ENCODE measurements around the gene SLC35C1.
"Not testable (repeated sequence)": the region's sequence is repeated elsewhere in the genome, so short reads cannot be mapped to it uniquely, and the experiment has no call there.

Gene SLC35C1

DNA sequence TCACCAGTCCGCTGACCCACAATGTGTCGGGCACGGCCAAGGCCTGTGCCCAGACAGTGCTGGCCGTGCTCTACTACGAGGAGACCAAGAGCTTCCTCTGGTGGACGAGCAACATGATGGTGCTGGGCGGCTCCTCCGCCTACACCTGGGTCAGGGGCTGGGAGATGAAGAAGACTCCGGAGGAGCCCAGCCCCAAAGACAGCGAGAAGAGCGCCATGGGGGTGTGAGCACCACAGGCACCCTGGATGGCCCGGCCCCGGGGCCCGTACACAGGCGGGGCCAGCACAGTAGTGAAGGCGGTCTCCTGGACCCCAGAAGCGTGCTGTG is 6.1 kb downstream of the SLC35C1 start:
- no peak for DNase-seq (ENCODE audit: low spot score)

GRCh38 chr11:45811571-45812290 is 6.8 kb downstream of the SLC35C1 start:
- DNase-seq (ENCODE audit: low spot score) = no peak

DNA sequence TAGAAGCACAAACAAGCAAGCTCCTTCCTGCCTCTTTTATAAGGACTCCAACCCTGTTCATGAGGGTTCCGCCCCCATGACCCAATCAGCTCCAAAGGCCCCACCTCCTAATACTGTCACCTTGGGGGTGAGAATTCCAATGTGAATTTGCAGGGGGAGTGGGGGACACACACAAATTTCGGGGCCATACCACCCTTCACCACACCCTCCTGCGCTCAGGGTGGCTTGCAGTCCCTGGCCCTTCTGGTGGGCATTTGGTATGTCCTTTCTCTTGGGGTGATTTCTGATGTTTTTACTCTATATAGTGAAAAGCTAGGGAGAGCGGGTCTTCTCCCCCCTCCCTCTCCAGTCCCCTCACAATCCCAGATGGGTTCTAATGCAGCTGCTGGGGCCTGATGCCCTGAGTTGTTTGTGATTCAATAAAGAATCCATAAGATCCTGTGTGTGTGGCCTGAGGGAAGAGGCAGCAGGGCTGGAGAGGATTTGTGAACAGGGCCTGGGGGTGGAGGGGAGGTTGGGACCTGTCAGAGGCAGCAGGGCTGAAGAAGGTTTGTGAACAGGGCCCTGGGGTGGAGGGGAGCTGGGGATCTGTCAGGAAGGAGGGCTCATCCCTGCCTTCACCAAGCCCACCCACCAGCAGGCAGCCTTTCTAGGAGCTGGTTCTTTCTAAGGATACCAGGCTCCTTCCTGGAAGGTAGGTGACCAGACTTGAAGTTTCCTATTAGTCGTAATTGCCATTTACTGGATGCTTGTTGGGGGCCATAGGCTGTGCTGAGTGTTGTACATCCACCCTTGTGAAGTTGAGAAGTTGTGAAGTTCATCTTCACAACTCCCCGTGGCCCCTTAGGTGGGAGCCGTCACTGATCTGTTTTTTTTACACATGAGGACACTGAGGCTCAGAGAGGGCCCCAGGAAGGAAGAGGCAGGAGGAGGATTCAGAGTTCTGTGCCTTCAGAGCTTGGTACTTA is 7.9 kb downstream of the SLC35C1 start:
- no peak for DNase-seq (ENCODE audit: low spot score)

GRCh38 chr11:45815747-45816146 is 10.8 kb downstream of the SLC35C1 start:
- peak; percentile 53 for DNase-seq (ENCODE audit: low spot score)

DNA sequence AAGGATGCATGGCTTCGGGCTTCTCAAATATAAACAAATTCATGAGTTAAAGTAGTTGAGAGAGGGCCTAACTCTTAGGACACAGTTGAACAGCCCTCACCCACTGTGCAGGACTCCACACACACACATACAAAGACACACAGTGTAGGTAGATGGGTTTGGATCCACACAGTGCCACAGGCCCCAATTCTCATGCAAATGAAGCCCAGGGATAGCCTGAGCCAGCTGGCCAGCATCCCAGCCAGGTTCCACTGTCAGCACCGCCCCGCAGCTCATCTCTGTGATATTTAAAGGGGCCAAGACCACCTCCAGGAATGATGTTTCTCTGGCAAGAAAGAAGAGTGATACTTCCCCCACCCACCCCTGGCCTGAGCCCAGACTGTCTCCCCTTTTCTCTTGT is 11.7 kb downstream of the SLC35C1 start:
- DNase-seq (ENCODE audit: low spot score) = peak; percentile 22

GRCh38 chr11:45817191-45817590 is 12.2 kb downstream of the SLC35C1 start:
- no peak for DNase-seq (ENCODE audit: low spot score)

DNA sequence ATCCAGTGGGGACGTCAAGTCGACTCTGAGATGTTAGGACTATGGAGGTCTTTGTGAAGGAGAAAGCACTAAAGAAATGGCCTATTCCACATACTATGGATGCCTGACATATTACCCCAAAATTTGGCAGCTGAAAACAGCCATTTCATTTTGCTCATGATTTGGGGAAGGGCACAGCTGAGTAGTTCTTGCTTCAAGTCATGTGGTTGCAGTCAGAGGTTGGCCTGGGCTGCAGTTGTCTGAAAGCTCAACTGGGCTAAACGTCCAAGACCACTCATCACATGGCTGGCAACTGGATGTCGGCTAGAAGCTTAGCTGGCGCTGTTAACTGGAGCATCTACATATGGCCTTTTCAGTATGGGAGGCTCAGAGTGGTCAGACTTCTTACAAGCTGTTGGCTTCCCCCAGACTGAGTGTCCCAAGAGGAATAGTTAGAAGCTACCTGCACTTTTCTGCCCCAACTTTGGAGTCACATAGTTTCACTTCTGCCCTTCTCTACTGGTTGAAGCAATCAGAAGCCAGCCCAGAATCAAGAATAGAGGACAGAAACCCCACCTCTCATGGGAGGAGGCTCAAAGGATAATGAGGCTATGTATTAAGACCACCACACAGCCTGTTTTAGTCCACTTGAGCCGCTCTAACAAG is 14.1 kb downstream of the SLC35C1 start:
- no peak for DNase-seq (ENCODE audit: low spot score)

GRCh38 chr11:45820211-45820857 is 15.4 kb downstream of the SLC35C1 start:
- DNase-seq (ENCODE audit: low spot score) = no peak

DNA sequence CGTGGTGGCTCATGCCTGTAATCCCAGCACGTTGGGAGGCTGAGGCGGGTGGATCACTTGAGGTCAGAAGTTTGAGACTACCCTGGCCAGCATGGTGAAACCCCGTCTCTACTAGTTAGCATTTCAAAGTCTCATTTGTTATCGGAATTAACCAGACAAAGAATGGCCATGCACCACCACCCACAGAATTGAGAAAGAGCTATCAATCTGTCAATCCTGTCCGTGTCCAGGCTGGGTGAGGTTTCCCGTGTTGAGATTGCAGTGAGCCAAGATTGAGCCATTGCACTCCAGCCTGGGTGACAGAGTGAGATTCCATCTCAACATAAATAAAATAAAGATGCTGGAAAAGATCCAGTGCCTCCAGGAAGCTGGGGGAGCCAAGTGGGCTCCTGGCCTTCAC is 21.5 kb downstream of the SLC35C1 start:
- not testable (repeated sequence) for DNase-seq (ENCODE audit: low spot score)

DNA sequence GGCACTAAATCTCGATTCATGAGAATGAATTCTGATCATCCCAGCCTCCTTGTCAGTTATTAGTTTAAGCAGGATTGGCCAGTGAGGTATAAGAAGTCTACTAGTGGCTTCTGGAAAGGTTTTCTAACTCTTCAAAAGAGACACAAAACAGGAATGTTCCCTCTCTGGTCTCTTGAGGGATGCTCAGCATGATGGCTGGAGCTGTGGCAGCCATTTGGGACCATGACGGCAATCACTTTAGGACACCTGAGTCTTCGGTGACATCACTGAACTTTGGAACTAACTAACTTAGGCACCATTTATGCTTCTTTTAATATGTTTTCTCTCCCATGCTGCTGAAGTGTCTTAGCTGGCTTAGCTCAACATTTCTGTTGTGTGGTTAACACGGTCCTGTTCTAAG is 22.2 kb downstream of the SLC35C1 start:
- DNase-seq (ENCODE audit: low spot score) = no peak

GRCh38 chr11:45828996-45829395 is 24.0 kb downstream of the SLC35C1 start:
- DNase-seq (ENCODE audit: low spot score) = no peak

DNA sequence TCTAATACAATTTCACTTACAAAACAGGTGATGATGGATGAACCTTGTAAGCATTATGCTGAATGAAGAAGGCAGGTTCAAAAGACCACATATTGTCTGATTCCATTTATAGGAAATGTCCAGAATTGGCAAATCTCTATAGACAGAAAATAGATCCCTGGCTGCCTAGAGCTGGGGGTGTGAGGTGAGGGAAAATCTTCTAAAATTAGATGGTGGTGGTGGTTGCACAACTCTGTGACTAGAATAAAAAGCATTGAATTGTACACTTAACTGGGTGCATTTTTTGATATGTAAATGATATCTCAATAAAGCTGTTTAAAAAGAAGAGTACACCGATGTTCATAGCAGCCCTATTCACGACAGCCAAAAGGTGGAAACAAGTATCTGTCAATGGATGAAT is 25.6 kb downstream of the SLC35C1 start:
- DNase-seq (ENCODE audit: low spot score) = no peak

DNA sequence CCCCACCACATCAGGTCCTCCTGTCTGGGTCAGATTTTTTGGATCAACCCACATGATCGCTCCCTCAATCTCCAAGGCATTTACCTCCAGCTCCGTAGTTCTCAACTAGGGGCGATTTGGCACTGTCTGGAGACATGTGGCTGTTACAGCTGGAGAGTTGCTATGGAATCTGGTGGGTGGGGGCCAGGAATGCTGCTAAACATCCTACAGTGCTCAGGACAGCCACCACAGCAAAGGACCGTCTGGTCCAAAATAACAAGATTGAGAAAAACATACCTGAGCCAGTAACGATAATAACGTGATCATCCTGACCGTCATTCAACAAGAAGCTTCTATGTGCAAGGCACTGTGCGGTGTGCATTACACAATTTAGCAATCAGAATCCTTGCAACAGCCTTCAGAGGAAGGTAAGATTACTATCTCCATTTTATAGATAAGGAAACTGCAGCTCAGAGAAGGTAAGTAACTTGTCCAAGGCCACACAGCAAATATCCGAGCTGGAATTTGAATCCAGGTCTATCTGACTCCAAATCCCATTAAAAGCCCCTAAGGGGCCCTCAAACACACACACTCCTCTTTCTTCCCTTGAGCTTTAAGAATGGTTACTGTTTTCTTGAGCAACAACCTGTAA is 28.0 kb downstream of the SLC35C1 start:
- DNase-seq (ENCODE audit: low spot score) = no peak

DNA sequence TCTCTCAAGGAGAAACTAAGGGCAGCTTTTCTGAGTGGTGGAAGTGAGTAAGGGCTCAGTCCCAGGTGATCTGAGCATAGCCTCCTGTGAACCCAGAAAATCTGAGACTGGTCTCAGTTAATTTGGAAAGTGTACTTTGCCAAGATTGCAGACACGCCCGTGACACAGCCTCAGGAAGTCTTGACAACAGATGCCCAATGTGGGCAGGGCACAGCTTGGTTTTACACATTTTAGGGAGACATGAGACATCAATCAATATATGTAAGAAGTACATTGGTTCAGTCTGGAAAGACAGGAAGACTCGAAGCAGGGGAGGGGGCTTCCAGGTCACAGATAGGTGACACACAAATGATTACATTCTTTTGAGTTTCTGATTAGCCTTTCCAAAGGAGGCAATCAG is 28.8 kb downstream of the SLC35C1 start:
- DNase-seq (ENCODE audit: low spot score) = no peak

- no peak for DNase-seq (ENCODE audit: low spot score)
Measured at GRCh38 chr11:45834298-45834756, 29.4 kb downstream of the SLC35C1 start.

GRCh38 chr11:45839204-45839603 is 34.3 kb downstream of the SLC35C1 start:
- DNase-seq (ENCODE audit: low spot score) = no peak

DNA sequence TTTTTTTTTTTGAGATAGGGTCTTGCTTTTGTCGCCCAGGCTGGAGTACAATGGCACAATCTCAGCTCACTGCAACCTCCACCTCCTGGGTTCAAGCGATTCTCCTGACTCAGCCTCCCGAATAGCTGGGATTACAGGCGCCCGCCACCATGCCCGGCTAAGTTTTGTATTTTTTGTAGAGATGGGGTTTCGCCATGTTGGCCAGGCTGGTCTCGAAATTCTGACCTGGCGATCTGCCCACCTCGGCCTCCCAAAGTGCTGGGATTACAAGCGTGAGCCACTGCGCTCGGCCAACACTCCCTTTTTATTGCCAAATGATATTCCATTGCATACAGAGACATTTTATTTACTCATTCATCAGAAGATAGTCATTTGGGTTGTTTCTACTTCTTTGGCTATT is 35.3 kb downstream of the SLC35C1 start:
- not testable (repeated sequence) for DNase-seq (ENCODE audit: low spot score)

DNA sequence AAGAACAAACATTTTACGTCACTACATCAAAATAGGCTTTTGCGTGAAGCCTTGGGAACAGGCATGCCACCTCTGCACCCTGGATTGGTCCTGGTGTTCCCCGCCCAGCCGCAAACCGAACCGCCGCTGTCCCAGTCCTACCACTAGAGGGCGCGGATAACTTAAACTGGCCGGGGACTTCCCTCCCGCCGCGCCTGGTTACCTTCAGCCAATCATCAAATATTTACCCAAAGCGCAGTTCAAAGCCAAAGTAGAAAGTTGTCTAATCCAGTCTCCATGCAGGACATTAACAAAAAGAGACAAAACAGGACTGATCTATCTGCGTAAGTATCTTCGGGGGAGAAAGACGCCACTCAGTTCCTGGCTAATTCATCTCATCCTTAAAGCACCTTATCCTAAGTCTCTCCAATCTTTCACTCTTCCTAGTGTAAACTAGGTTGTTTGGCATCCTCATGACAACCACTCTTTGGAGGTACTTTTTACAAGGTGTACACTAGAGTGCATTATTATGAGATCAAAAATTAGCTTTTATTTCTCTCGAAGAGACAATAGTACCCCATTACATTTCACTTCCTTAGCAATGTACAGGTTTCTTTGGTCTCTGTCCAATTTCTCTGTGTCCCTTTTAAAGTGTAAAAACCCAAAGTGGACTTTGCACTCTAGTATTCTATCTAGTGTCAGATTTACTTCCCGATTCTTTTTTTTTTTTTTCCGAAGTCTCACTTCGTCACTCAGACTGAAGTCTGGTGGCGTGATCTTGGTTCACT is 38.4 kb downstream of the SLC35C1 start:
- peak; percentile 88 for DNase-seq (ENCODE audit: low spot score)

DNA sequence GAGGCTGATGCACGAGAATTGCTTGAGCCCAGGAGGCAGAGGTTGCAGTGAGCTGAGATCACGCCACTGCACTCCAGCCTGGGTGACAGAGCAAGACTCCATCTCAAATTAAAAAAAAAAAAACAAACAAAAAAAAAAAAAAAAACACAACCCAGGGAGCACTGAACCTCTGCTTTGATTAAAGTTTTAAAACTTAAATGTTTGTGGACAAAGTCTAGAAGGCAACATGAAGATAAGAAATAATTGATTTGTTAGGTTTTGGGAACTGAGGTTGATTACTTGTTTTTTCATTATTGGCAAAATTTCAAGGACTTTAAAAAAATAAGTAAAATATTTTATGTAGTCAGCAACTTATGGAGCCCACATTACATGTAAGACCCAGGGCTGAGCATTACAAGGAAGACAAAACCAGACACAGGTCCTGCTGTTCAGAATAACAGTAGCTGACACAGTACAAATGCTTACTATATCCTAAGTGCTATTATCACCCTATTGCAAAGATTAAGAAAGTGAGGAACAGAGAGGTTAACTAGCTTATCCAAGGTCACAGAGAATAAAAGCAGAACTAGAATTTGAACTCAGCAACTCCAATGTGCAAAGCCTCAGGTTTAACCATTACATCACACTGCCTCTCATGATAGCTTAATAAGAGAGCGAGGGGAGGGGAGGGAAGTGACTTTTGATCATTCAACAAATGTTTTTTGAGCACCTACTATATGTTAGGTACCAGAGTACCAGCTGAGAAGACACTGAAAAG is 40.1 kb downstream of the SLC35C1 start:
- DNase-seq (ENCODE audit: low spot score) = no peak

DNA sequence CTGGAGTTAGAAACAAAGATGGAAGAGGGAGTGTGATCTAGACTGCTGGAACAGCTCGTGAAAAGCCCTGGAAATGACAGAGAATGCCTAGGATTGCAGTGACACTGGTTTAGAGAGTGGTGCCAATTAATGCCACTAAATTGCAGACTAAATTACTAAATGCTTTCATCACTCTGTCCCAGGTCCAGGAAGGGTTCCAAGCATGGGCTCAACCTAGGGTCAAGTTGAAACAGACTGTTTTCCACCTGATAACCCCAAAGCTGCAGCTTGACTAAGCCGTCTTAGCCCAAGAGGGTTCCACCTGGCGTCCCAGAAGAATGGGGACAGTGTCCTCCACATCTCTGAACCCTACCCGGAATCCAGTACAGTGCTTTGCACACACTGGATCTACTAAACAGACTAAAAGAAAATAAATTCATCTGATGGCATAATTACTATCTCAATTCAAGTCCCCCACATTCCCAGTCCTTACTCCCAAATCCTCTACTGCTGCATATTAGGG is 41.3 kb downstream of the SLC35C1 start:
- DNase-seq (ENCODE audit: low spot score) = no peak
